SH-SY5Y (cell line): ENCODE measurements around the gene HOXC5.

Source experiments
- GATA2 ChIP-seq: IDR thresholded peaks from 2 replicates; pipeline ENCODE4 v1.6.1; 2011; ENCODE audit warnings: mild to moderate bottlenecking, low read depth, low read length
- GATA3 ChIP-seq: IDR thresholded peaks from 2 replicates; pipeline ENCODE4 v1.6.1; 2011; ENCODE audit warnings: low read depth, mild to moderate bottlenecking, low read length, moderate library complexity

GRCh38 chr12:54054742-54055194, 21.9 kb downstream of the HOXC5 start:
- TF ChIP-seq GATA2 (no peak), GATA3 (no peak)
